ENCODE data around the gene SRPK3. TPM values are rescaled to one million over a fixed set of nuclear protein-coding genes. Genes with fewer than 3 reads are reported as not detected.

SRPK3 gene
- total RNA-seq, 2 experiments from 2014 or later: not detected

DNA sequence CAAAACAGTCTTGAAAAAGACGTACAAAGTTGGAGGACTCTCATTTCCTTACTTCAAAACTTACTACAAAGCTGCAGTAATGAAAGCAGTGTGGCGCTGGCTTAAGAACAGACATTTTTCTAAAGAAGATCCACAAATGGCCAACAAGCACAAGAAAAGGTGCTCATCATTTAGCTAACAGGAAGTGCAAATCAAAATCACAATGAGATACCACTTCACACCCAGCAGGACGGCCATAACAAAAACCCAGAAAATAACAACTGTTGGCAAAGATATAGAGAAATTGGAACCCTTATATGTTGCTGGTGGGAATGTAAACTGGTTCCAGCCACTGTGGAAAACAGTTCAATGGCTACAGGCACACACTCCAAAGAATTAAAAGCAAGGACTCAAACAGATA, 46.2 kb downstream of the SRPK3 start:
- intact Hi-C loops (cut with micrococcal nuclease; ENCODE audit: unreplicated experiment): loop anchor here (10.0 kb wide), 1 partner anchor 58 kb away; the partner anchor contains the start of gene L1CAM
- no TSS peak for BruUV-seq (replicated peaks)
- Histone ChIP-seq H3K79me2 (ENCODE audit: insufficient read depth, low read depth, low read length) (no peaks in the 10 kb centered on the region), H3K4me1 (ENCODE audit: insufficient read depth, low read length, poor library complexity, severe bottlenecking) (no peaks in the 10 kb centered on the region), H3K9me2 (ENCODE audit: insufficient read depth, low read length) (no peaks in the 10 kb centered on the region), H4K20me1 (ENCODE audit: insufficient read depth, low read length) (no peaks in the 10 kb centered on the region), H3K4me2 (ENCODE audit: low read length) (no peak overlapping the region), H3K27ac (ENCODE audit: low read depth, low read length, poor library complexity, severe bottlenecking) (no peak overlapping the region), H2AFZ (ENCODE audit: low read length) (no peak overlapping the region), H3K4me3 (ENCODE audit: low read depth, low read length, poor library complexity, severe bottlenecking) (no peak overlapping the region), H3K36me3 (ENCODE audit: insufficient read depth, low read length) (no peaks in the 10 kb centered on the region), H3K9me3 (ENCODE audit: low read length) (no peaks in the 10 kb centered on the region)
- TF ChIP-seq, protein P1, sequence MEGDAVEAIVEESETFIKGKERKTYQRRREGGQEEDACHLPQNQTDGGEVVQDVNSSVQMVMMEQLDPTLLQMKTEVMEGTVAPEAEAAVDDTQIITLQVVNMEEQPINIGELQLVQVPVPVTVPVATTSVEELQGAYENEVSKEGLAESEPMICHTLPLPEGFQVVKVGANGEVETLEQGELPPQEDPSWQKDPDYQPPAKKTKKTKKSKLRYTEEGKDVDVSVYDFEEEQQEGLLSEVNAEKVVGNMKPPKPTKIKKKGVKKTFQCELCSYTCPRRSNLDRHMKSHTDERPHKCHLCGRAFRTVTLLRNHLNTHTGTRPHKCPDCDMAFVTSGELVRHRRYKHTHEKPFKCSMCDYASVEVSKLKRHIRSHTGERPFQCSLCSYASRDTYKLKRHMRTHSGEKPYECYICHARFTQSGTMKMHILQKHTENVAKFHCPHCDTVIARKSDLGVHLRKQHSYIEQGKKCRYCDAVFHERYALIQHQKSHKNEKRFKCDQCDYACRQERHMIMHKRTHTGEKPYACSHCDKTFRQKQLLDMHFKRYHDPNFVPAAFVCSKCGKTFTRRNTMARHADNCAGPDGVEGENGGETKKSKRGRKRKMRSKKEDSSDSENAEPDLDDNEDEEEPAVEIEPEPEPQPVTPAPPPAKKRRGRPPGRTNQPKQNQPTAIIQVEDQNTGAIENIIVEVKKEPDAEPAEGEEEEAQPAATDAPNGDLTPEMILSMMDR (conservative IDR thresholded peaks at IDR 0.05; ENCODE audit: low read length): no peak
- TF ChIP-seq EZH2phosphoT487 (IDR thresholded peaks at IDR 0.05; ENCODE audit: borderline replicate concordance, low read depth, low read length): no peak
- no peak for DNase-seq (ENCODE audit: low spot score)
- POLR2A ChIA-PET: no interaction called here
- CTCF ChIA-PET (ENCODE audit: unreplicated experiment): no interaction called here

DNA sequence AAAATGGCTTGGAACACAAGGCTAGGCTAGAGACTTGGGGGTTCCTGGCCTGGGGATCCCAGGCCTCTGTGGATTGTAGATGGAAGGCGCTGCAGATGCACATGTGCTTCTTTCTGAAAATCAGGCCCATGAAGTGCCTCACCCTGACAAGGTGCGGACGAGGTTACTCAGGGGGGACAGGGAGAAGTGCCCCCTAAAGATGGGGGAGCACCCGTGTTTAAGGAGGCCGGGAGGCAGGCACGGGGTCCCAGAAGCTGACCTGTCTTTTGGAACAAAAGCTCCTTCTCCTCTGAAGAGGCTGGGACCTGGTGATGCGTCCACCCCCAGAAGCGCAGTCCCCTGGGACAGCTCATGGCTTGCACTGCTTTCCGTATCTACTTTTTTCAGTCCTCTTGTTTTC, 47.1 kb downstream of the SRPK3 start:
- Histone ChIP-seq H3K36me3 (ENCODE audit: insufficient read depth, low read length) (no peaks in the 10 kb centered on the region), H3K4me2 (ENCODE audit: low read length) (no peak overlapping the region), H4K20me1 (ENCODE audit: insufficient read depth, low read length) (no peaks in the 10 kb centered on the region), H3K9me2 (ENCODE audit: insufficient read depth, low read length) (no peaks in the 10 kb centered on the region), H3K4me1 (ENCODE audit: insufficient read depth, low read length, poor library complexity, severe bottlenecking) (no peaks in the 10 kb centered on the region), H3K9me3 (ENCODE audit: low read length) (no peaks in the 10 kb centered on the region), H3K79me2 (ENCODE audit: insufficient read depth, low read depth, low read length) (no peaks in the 10 kb centered on the region), H3K4me3 (ENCODE audit: low read depth, low read length, poor library complexity, severe bottlenecking) (no peak overlapping the region), H3K27ac (ENCODE audit: low read depth, low read length, poor library complexity, severe bottlenecking) (no peak overlapping the region), H2AFZ (ENCODE audit: low read length) (no peak overlapping the region)
- ChIA-PET CTCF (ENCODE audit: unreplicated experiment) (no interaction called here), POLR2A (no interaction called here)
- TF ChIP-seq EZH2phosphoT487 (IDR thresholded peaks at IDR 0.05; ENCODE audit: borderline replicate concordance, low read depth, low read length): no peak
- TF ChIP-seq, protein P1 (conservative IDR thresholded peaks at IDR 0.05; ENCODE audit: low read length): no peak
- BruUV-seq (replicated peaks): no TSS peak
- intact Hi-C loops (cut with micrococcal nuclease; ENCODE audit: unreplicated experiment): loop anchor here (10.0 kb wide), 1 partner anchor 57 kb away; the partner anchor contains the start of gene L1CAM
- DNase-seq (ENCODE audit: low spot score): no peak

DNA sequence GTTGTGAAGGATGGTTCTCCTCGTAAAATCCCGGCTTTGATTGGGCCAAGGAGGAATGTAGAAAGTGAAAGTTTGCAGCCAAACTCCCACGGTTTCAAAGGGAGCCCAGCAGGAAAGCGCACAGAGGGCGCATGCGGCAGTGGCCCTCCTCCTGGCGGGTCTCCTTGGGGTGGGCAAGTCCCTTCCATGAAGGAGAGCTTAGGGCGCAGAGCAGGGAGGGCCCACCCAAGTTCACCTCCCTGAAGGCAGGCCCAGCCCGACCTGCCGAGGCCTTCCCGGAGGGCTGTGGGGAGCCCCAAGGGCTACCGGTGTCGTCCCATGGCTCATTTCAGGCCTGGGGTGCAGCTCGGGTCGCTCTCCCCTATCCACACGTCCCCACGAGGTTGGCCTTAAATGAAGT, 47.5 kb downstream of the SRPK3 start:
- Histone ChIP-seq H3K4me1 (ENCODE audit: insufficient read depth, low read length, poor library complexity, severe bottlenecking) (no peaks in the 10 kb centered on the region), H2AFZ (ENCODE audit: low read length) (no peak overlapping the region), H3K4me2 (ENCODE audit: low read length) (no peak overlapping the region), H3K4me3 (ENCODE audit: low read depth, low read length, poor library complexity, severe bottlenecking) (no peak overlapping the region), H3K27ac (ENCODE audit: low read depth, low read length, poor library complexity, severe bottlenecking) (no peak overlapping the region), H3K9me3 (ENCODE audit: low read length) (no peaks in the 10 kb centered on the region), H3K9me2 (ENCODE audit: insufficient read depth, low read length) (no peaks in the 10 kb centered on the region), H4K20me1 (ENCODE audit: insufficient read depth, low read length) (no peaks in the 10 kb centered on the region), H3K79me2 (ENCODE audit: insufficient read depth, low read depth, low read length) (no peaks in the 10 kb centered on the region), H3K36me3 (ENCODE audit: insufficient read depth, low read length) (no peaks in the 10 kb centered on the region)
- TF ChIP-seq EZH2phosphoT487 (IDR thresholded peaks at IDR 0.05; ENCODE audit: borderline replicate concordance, low read depth, low read length): no peak
- TF ChIP-seq, protein P1 (conservative IDR thresholded peaks at IDR 0.05; ENCODE audit: low read length): no peak
- BruUV-seq (replicated peaks): no TSS peak
- intact Hi-C loops (cut with micrococcal nuclease; ENCODE audit: unreplicated experiment): loop anchor here (10.0 kb wide), 1 partner anchor 56 kb away; the partner anchor contains the start of gene L1CAM
- DNase-seq (ENCODE audit: low spot score): no peak
- ChIA-PET POLR2A (no interaction called here), CTCF (ENCODE audit: unreplicated experiment) (no interaction called here)
